OCI-LY7 (cell line): ENCODE measurements around the gene APOBEC3C. TPM values are rescaled to one million over a fixed set of nuclear protein-coding genes. Genes with fewer than 3 reads are reported as not detected.
"Not testable (repeated sequence)": the region's sequence is repeated elsewhere in the genome, so short reads cannot be mapped to it uniquely, and the experiment has no call there.

Experiments used
- BruUV-seq: library from RNA; stranded (reverse); fragments of 400-500 nt; replicated peaks from 2 replicates; lab custom pipeline; 2021; lab: Mats Ljungman, UMichigan
- CTCF ChIA-PET: fragments of 300-600 bp; sonication (Branson Sonifier 250); formaldehyde crosslinking; loops from one replicate; lab custom pipeline; 2022; ENCODE audit warnings: antibody characterized with exemption; ENCODE audit not compliant: unreplicated experiment; lab: Charles Lee
- POLR2A ChIA-PET: fragments of 300-600 bp; sonication (Branson Sonifier 250); formaldehyde crosslinking; loops from one replicate; lab custom pipeline; 2022; ENCODE audit warnings: antibody characterized with exemption; lab: Charles Lee
- DNase-seq: peaks from one replicate; pipeline ENCODE4 v3.0.0-alpha.2; 2015; ENCODE audit warnings: low spot score
- H2AFZ ChIP-seq: fragments of 200-600 bp; sonication (generic), shearing (Covaris generic); 2 replicates; pipeline ENCODE4 v1.6.1; 2014; ENCODE audit warnings: mild to moderate bottlenecking, antibody characterized with exemption, low read length, moderate library complexity
- H3K27ac ChIP-seq: fragments of 200-600 bp; sonication (generic); 2 replicates; pipeline ENCODE4 v1.5.1; 2014; ENCODE audit warnings: mixed run types, low read depth, mild to moderate bottlenecking, moderate library complexity, low read length, inconsistent platforms; ENCODE audit not compliant: poor library complexity, severe bottlenecking
- H3K36me3 ChIP-seq: fragments of 200-600 bp; sonication (generic); 2 replicates; pipeline ENCODE4 v1.6.1; 2014; ENCODE audit warnings: mild to moderate bottlenecking, antibody characterized with exemption, low read length, moderate library complexity, mixed read lengths; ENCODE audit not compliant: insufficient read depth
- H3K4me1 ChIP-seq: fragments of 200-600 bp; sonication (generic); 2 replicates; pipeline ENCODE4 v1.5.1; 2014; ENCODE audit warnings: mild to moderate bottlenecking, low read length; ENCODE audit not compliant: insufficient read depth, poor library complexity, severe bottlenecking
- H3K4me2 ChIP-seq: fragments of 200-600 bp; sonication (generic); 2 replicates; pipeline ENCODE4 v1.6.1; 2014; ENCODE audit warnings: mild to moderate bottlenecking, low read length
- H3K4me3 ChIP-seq: fragments of 200-600 bp; sonication (generic); 2 replicates; pipeline ENCODE4 v1.5.1; 2014; ENCODE audit warnings: mild to moderate bottlenecking, low read depth, low read length; ENCODE audit not compliant: poor library complexity, severe bottlenecking
- H3K79me2 ChIP-seq: fragments of 200-600 bp; sonication (generic); 2 replicates; pipeline ENCODE4 v1.6.1; 2016; ENCODE audit warnings: low read depth, mild to moderate bottlenecking, low read length, moderate library complexity, mixed read lengths; ENCODE audit not compliant: insufficient read depth
- H3K9me2 ChIP-seq: fragments of 200-600 bp; sonication (generic); 2 replicates; pipeline ENCODE4 v1.6.1; 2016; ENCODE audit warnings: mild to moderate bottlenecking, low read length, mixed read lengths; ENCODE audit not compliant: insufficient read depth
- H3K9me3 ChIP-seq: fragments of 200-600 bp; sonication (generic); 2 replicates; pipeline ENCODE4 v1.6.1; 2014; ENCODE audit warnings: mild to moderate bottlenecking, mixed run types, low read length, mixed read lengths
- H4K20me1 ChIP-seq: fragments of 200-600 bp; sonication (generic); 2 replicates; pipeline ENCODE4 v1.6.1; 2014; ENCODE audit warnings: mild to moderate bottlenecking, antibody characterized with exemption, low read length, moderate library complexity, mixed read lengths; ENCODE audit not compliant: insufficient read depth
- CTCF ChIP-seq: fragments of 200-600 bp; sonication (generic); conservative IDR thresholded peaks from 2 replicates; pipeline ENCODE4 v1.5.1; 2014; ENCODE audit warnings: mild to moderate bottlenecking, antibody characterized with exemption, low read length, moderate library complexity, mixed read lengths
- EZH2phosphoT487 ChIP-seq: fragments of 200-600 bp; sonication (generic); IDR thresholded peaks from 2 replicates; pipeline ENCODE4 v1.6.1; 2018; ENCODE audit warnings: low read depth, borderline replicate concordance, mild to moderate bottlenecking, mixed run types, antibody characterized with exemption, low read length, moderate library complexity, mixed read lengths
- intact Hi-C: fragments of 100-400 bp; cut with micrococcal nuclease; formaldehyde crosslinking; loops from one replicate; pipeline ENCODE4 v1.10.0; 2022; ENCODE audit not compliant: unreplicated experiment
- total RNA-seq, 2 experiments: library from RNA; depleted of rRNA in 1 of 2; stranded (reverse); fragments of >200 nt in 1 of 2; shearing (Covaris generic) in 1 of 2; gene quantifications; 2 replicates each; pipeline ENCODE4 v1.2.3, GENCODE V29; 2014 to 2022

APOBEC3C gene
- total RNA-seq, 2 experiments from 2014 or later: 4.3 to 74.0 TPM

GRCh38 chr22:39029227-39029626 is 15.2 kb downstream of the APOBEC3C start:
- TF ChIP-seq EZH2phosphoT487 (no peak), CTCF (no peak)
- CTCF ChIA-PET: no interaction called here
- intact Hi-C loops: no loop called here
- Histone ChIP-seq H3K4me3 (no peak overlapping the region), H2AFZ (no peak overlapping the region), H3K27ac (no peak overlapping the region), H3K9me3 (no peaks in the 10 kb centered on the region), H3K9me2 (no peaks in the 10 kb centered on the region), H3K4me1 (peaks cover 15% of the 10 kb centered on the region), H3K79me2 (no peaks in the 10 kb centered on the region), H3K36me3 (peaks cover 21% of the 10 kb centered on the region), H3K4me2 (no peak overlapping the region), H4K20me1 (no peaks in the 10 kb centered on the region)
- no TSS peak for BruUV-seq
- no peak for DNase-seq
- POLR2A ChIA-PET: no interaction called here

- no peaks in the 10 kb centered on the region for H3K9me3 ChIP-seq
- ChIA-PET CTCF (no interaction called here), POLR2A (no interaction called here)
- H3K4me2 ChIP-seq: no peak overlapping the region
- no peaks in the 10 kb centered on the region for H3K4me1 ChIP-seq
- no peak for TF ChIP-seq CTCF
- no peaks in the 10 kb centered on the region for H3K9me2 ChIP-seq
- H4K20me1 ChIP-seq: no peaks in the 10 kb centered on the region
- no peaks in the 10 kb centered on the region for H3K79me2 ChIP-seq
- H3K36me3 ChIP-seq: peaks cover 9% of the 10 kb centered on the region
- no peak for DNase-seq
- H3K27ac ChIP-seq: no peak overlapping the region
- no peak overlapping the region for H3K4me3 ChIP-seq
- BruUV-seq: no TSS peak
- no peak overlapping the region for H2AFZ ChIP-seq
- intact Hi-C loops: no loop called here
Observed at GRCh38 chr22:39030705-39031104, 16.6 kb downstream of the APOBEC3C start.

- intact Hi-C loops, H4K20me1 ChIP-seq, H3K79me2 ChIP-seq, H3K4me2 ChIP-seq, H3K4me3 ChIP-seq, H3K36me3 ChIP-seq, CTCF ChIA-PET, DNase-seq, H3K27ac ChIP-seq, H3K4me1 ChIP-seq, H2AFZ ChIP-seq, BruUV-seq, H3K9me3 ChIP-seq, H3K9me2 ChIP-seq: not testable (repeated sequence)
- POLR2A ChIA-PET: interaction anchor here (0.7 kb wide), 1 partner anchor 83 kb away, joined by 4 read pairs; no protein-coding TSS in a partner anchor
Observed at GRCh38 chr22:39031434-39032295, 17.6 kb downstream of the APOBEC3C start.

- H3K36me3 ChIP-seq, H2AFZ ChIP-seq, H3K79me2 ChIP-seq, CTCF ChIA-PET, H4K20me1 ChIP-seq, H3K9me3 ChIP-seq, intact Hi-C loops, H3K27ac ChIP-seq, BruUV-seq, H3K9me2 ChIP-seq, H3K4me2 ChIP-seq, DNase-seq, H3K4me3 ChIP-seq: not testable (repeated sequence)
- POLR2A ChIA-PET: interaction anchor here (0.6 to 0.8 kb wide), 2 partner anchors 56 to 58 kb away, joined by 3 read pairs; no protein-coding TSS in a partner anchor
- H3K4me1 ChIP-seq: peaks cover 22% of the 10 kb centered on the region
Observed at GRCh38 chr22:39037071-39037470, 23.0 kb downstream of the APOBEC3C start.
